ENCODE measurements around the gene RMP24.

Gene RMP24

GRCh38 chr18:35999925-36000324 lies 27.4 kb downstream of the RMP24 start (continued):
- TF ChIP-seq ZNF462 (CRISPR knock-in tag; IDR thresholded peaks at IDR 0.05), result no peak
- no peak for TF ChIP-seq ZNF331 (CRISPR knock-in tag; IDR thresholded peaks at IDR 0.05; ENCODE audit: low read depth)
- no peak for TF ChIP-seq NANOG (IDR thresholded peaks at IDR 0.05; ENCODE audit: borderline replicate concordance)
- no peak for TF ChIP-seq JUNB (IDR thresholded peaks at IDR 0.05; ENCODE audit: unreplicated experiment)
- no peak for TF ChIP-seq ETS1 (IDR thresholded peaks at IDR 0.05)

- no peaks in the 10 kb centered on the region for H3K9me2 ChIP-seq (ENCODE audit: insufficient read depth)
- no peak overlapping the region for H2AFZ ChIP-seq
- no peaks in the 10 kb centered on the region; the same call in 1 of the 2 replicates for H4K20me1 ChIP-seq (replicated peaks; ENCODE audit: insufficient read depth)
- Mint-ChIP-seq H3K4me1 (no peaks in the 10 kb centered on the region), H3K4me3 (no peak overlapping the region), H3K9me3 (no peaks in the 10 kb centered on the region), H3K27ac (no peak overlapping the region), H3K27me3 (ENCODE audit: insufficient read depth, low read depth, poor library complexity) (peaks cover 2% of the 10 kb centered on the region), H3K36me3 (ENCODE audit: low read depth) (no peaks in the 10 kb centered on the region)
- no peak for ATAC-seq
- no peaks in the 10 kb centered on the region for H3K36me3 ChIP-seq (ENCODE audit: insufficient read depth)
- H3K4me1 ChIP-seq (ENCODE audit: insufficient read depth), result no peaks in the 10 kb centered on the region
- H3K27me3 ChIP-seq (ENCODE audit: insufficient read depth), result no peaks in the 10 kb centered on the region
- H3F3A ChIP-seq (replicated peaks; ENCODE audit: low read depth), result no peaks in the 10 kb centered on the region
- H3K4me3 ChIP-seq, result no peak overlapping the region
- DNase-seq (ENCODE audit: low spot score), result no peak
- H3K79me2 ChIP-seq (replicated peaks; ENCODE audit: insufficient read depth), result no peaks in the 10 kb centered on the region
- H3K4me2 ChIP-seq, result no peak overlapping the region
- no peak overlapping the region for H3K27ac ChIP-seq (ENCODE audit: low read depth)
- no peak for TF ChIP-seq ETS1 (IDR thresholded peaks at IDR 0.05)
- TF ChIP-seq EZH2phosphoT487 (IDR thresholded peaks at IDR 0.05; ENCODE audit: unreplicated experiment), result no peak
- TF ChIP-seq STAT1 (IDR thresholded peaks at IDR 0.05; ENCODE audit: unreplicated experiment), result no peak
- TF ChIP-seq ZNF331 (CRISPR knock-in tag; IDR thresholded peaks at IDR 0.05; ENCODE audit: low read depth), result no peak
- TF ChIP-seq EZH2 (IDR thresholded peaks at IDR 0.05; ENCODE audit: low read depth, unreplicated experiment), result no peak
- no peak for TF ChIP-seq CTCF (conservative IDR thresholded peaks at IDR 0.05; ENCODE audit: low read depth in 2 of 2)
- TF ChIP-seq NANOG (IDR thresholded peaks at IDR 0.05; ENCODE audit: borderline replicate concordance), result no peak
- TF ChIP-seq CREB1 (CRISPR knock-in tag; IDR thresholded peaks at IDR 0.05; ENCODE audit: low read depth), result no peak
- TF ChIP-seq JUNB (IDR thresholded peaks at IDR 0.05; ENCODE audit: unreplicated experiment), result no peak
- no peak for TF ChIP-seq ZNF114 (CRISPR knock-in tag; IDR thresholded peaks at IDR 0.05)
These were observed 34.5 kb downstream of the RMP24 start for GRCh38 chr18:36006997-36007396.

Data from GM23338 (cell line).